IMR-90 (cell line): Measurements from ENCODE around the gene ERGIC1. TPM values are rescaled to one million over a fixed set of nuclear protein-coding genes. Genes with fewer than 3 reads are reported as not detected.

ENCODE experiments used
- BHLHE40 ChIP-seq: fragments of 150-350 bp; IDR thresholded peaks from 2 replicates; pipeline ENCODE4 v1.6.1; 2016; ENCODE audit warnings: mild to moderate bottlenecking, low read depth, low read length
- CEBPB ChIP-seq: IDR thresholded peaks from 2 replicates; pipeline ENCODE4 v1.6.1; 2012; ENCODE audit warnings: low read depth, low read length, improper control_type of control experiment
- POLR2A ChIP-seq: IDR thresholded peaks from 2 replicates; pipeline ENCODE4 v1.6.1; 2012; ENCODE audit warnings: mild to moderate bottlenecking, low read depth, low read length
- SMC3 ChIP-seq: fragments of 150-350 bp; IDR thresholded peaks from 2 replicates; pipeline ENCODE4 v1.6.1; 2016; ENCODE audit warnings: low read depth, mild to moderate bottlenecking, antibody characterized with exemption, low read length, moderate library complexity
- polyA plus RNA-seq, 3 experiments: library from polyadenylated mRNA; depleted of rRNA; stranded (reverse); fragments of >200 nt; gene quantifications; 2 replicates each; pipeline ENCODE4 v1.2.3, GENCODE V29; 2012; ENCODE audit warnings: low replicate concordance in 1 of 3
- total RNA-seq: library from RNA; depleted of rRNA; stranded (reverse); fragments of >200 nt; gene quantifications from 2 replicates; pipeline ENCODE4 v1.2.3, GENCODE V29; 2012

The ERGIC1 gene
- total and polyA plus RNA-seq, 2 of the 4 experiments (the other 2 are of a cell fraction): 134 to 192 TPM

GRCh38 chr5:172834415-172835289 lies 601 bp downstream of the ERGIC1 start (continued):
- TF ChIP-seq SMC3 (no peak), CEBPB (no peak), POLR2A (peak; percentile 21; the same call in 1 of the 2 replicates), BHLHE40 (no peak)
